Heart left ventricle (tissue), 13 donors: ENCODE data around the gene GABBR2.

Experiments used
- CTCF ChIP-seq, 12 donors: fragments of 200-600 bp; sonication (generic) in 4 of 12; IDR thresholded peaks; one replicate each; pipeline versions ENCODE4 v1.5.0 to v1.8.0; 2018 to 2022; ENCODE audit warnings: antibody characterized with exemption in 12 of 12, mild to moderate bottlenecking in 5 of 12
- POLR2A ChIP-seq, 2 donors: fragments of 450-650 bp; IDR thresholded peaks; one replicate each; pipeline ENCODE4 v1.6.1; 2017; ENCODE audit warnings: antibody characterized with exemption in 2 of 2, mild to moderate bottlenecking in 2 of 2, moderate library complexity in 2 of 2
- donor health status: ischemic (EF 13 %, LVEDD 7.1; RV severe dilation, severe dysfunction).
- donor health status: DM: no; HTN: yes; CAD: no.
- donor health status: DM: no; HTN: no; CAD: no.
- donor health status: ischemic (EF 25% LVEDD 6.9; RV normal size, moderate dysfunction).
- donor health status: ischemic (EF 25% LVEDD 5.7; RV mildly dilated, moderate dysfunction).
- donor health status: ischemic (EF 35%, LVEDD 5.7; RV mildly dilated, moderate dysfunction).
- donor health status: nonischemic (EF 11% LVEDD 7.7; RV severe dilation, severe dysfunction).
- donor health status: DM: yes; HTN: yes; CAD: no.
- donor health status: PGD.
- donor health status: ischemic (EF 29% LVEDD 5.4; RV normal size, mild dysfunction).
- donor health status: nonischemic (EF 23%, LVEDD 6.1; RV moderate dilation, normal function).

- TF ChIP-seq CTCF (IDR thresholded peaks at IDR 0.05) (peak in 6 of 12 donors; percentile 2 to 42 (median 12)), POLR2A (IDR thresholded peaks at IDR 0.05) (no peak)
Measured at GRCh38 chr9:98255578-98256296, 453.0 kb downstream of the GABBR2 start, which contains the start of gene TBC1D2.
